ENCODE data around the gene MRPS18A. TPM values are rescaled to one million over a fixed set of nuclear protein-coding genes. Genes with fewer than 3 reads are reported as not detected.

The MRPS18A gene
- total and polyA plus RNA-seq, 2 donors (not counting 3 experiments of a cell fraction or from before 2014, with no cell fraction given): 39.8 to 83.8 TPM

DNA sequence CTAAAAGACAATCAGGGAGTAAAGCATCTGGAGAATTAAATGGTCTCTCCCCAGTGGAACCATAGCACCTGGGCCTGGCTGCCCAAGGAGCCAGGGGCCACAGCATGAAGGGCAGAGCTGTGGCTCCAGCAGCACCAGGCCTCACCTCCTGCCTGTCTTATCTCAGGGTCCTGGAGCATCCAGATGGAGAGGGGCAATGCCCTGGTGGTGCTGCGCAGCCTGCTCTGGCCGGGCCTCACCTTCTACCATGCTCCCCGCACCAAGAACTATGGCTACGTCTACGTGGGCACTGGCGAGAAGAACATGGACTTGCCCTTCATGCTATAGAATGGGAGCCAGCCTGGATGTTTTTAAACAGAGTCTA is 17.0 kb downstream of the MRPS18A start:
- no peak overlapping the region for H3K4me2 ChIP-seq (ENCODE audit: insufficient read depth, low read length)
- H3K9me3 ChIP-seq (replicated peaks; ENCODE audit: control insufficient read depth, insufficient read depth, low read length): no peaks in the 10 kb centered on the region
- no peak overlapping the region for H2AFZ ChIP-seq (ENCODE audit: low read depth, low read length)
- no TSS peak for BruUV-seq (replicated peaks)
- TF ChIP-seq POLR2A (IDR thresholded peaks at IDR 0.05; ENCODE audit: low read depth, low read length): no peak
- no peak for TF ChIP-seq MYC (IDR thresholded peaks at IDR 0.05; ENCODE audit: low read depth, low read length)
- no peak for TF ChIP-seq JUN (IDR thresholded peaks at IDR 0.05; ENCODE audit: borderline replicate concordance, insufficient read depth, insufficient read length, low read depth)
- no peak for TF ChIP-seq FOS (IDR thresholded peaks at IDR 0.05; ENCODE audit: borderline replicate concordance, insufficient read depth, low read length)
- TF ChIP-seq, protein P1, sequence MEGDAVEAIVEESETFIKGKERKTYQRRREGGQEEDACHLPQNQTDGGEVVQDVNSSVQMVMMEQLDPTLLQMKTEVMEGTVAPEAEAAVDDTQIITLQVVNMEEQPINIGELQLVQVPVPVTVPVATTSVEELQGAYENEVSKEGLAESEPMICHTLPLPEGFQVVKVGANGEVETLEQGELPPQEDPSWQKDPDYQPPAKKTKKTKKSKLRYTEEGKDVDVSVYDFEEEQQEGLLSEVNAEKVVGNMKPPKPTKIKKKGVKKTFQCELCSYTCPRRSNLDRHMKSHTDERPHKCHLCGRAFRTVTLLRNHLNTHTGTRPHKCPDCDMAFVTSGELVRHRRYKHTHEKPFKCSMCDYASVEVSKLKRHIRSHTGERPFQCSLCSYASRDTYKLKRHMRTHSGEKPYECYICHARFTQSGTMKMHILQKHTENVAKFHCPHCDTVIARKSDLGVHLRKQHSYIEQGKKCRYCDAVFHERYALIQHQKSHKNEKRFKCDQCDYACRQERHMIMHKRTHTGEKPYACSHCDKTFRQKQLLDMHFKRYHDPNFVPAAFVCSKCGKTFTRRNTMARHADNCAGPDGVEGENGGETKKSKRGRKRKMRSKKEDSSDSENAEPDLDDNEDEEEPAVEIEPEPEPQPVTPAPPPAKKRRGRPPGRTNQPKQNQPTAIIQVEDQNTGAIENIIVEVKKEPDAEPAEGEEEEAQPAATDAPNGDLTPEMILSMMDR (IDR thresholded peaks at IDR 0.05; ENCODE audit: extremely low read depth in 1 of 2, insufficient read depth in 1 of 2, low read depth in 1 of 2, low read length in 2 of 2): no peak
- no peak for TF ChIP-seq GATA2 (IDR thresholded peaks at IDR 0.05; ENCODE audit: insufficient read depth, insufficient read length, low read depth, low read length)
- no peak for TF ChIP-seq POLR2AphosphoS5 (IDR thresholded peaks at IDR 0.05; ENCODE audit: insufficient read depth, low read depth, low read length)
- TF ChIP-seq EZH2 (IDR thresholded peaks at IDR 0.05; ENCODE audit: borderline replicate concordance, low read depth, low read length, severe bottlenecking): no peak
- TF ChIP-seq MAX (IDR thresholded peaks at IDR 0.05; ENCODE audit: insufficient read depth, insufficient read length): no peak
- H3K4me3 ChIP-seq (replicated peaks in 1 of 3; ENCODE audit: insufficient read depth in 1 of 3, low read depth in 1 of 3, low read length in 3 of 3): no peak overlapping the region
- no peaks in the 10 kb centered on the region for H3K27me3 ChIP-seq (ENCODE audit: control insufficient read depth in 2 of 2, insufficient read depth in 2 of 2, low read length in 2 of 2)
- H4K20me1 ChIP-seq (replicated peaks; ENCODE audit: control insufficient read depth, extremely low read depth, insufficient read depth, low read length): no peaks in the 10 kb centered on the region
- H3K79me2 ChIP-seq (ENCODE audit: control insufficient read depth, insufficient read depth, low read length): no peaks in the 10 kb centered on the region
- no peaks in the 10 kb centered on the region for H3K9me1 ChIP-seq (replicated peaks; ENCODE audit: control insufficient read depth, extremely low read depth, insufficient read depth, low read length)
- no peak for FAIRE-seq
- intact Hi-C loops (cut with micrococcal nuclease) (no loop called here), dilution Hi-C loops (cut with MboI; ENCODE audit: extremely low pct_ligation_motif_present, low sequenced_read_pairs) (no loop called here)
- no peak for DNase-seq (ENCODE audit: low read depth, low spot score)
- ChIA-PET POLR2A (interaction anchor here (1.1 kb wide), 1 partner anchor 100 kb away, joined by 3 read pairs; the partner anchor contains the start of gene VEGFA), CTCF (interaction anchor here (0.8 to 7.1 kb wide), 8 partner anchors 10 to 409 kb away, joined by 3 to 177 read pairs (median 4); no protein-coding TSS in a partner anchor)
- H3K36me3 ChIP-seq (ENCODE audit: control insufficient read depth in 2 of 2, extremely low read depth in 1 of 2, insufficient read depth in 2 of 2, low read length in 2 of 2): peaks cover 2 to 32% of the 10 kb centered on the region in 2 experiments
- no peak overlapping the region for H3K9ac ChIP-seq (replicated peaks; ENCODE audit: extremely low read depth, insufficient read depth, low read length)
- H3K27ac ChIP-seq (ENCODE audit: insufficient read depth, low read depth, low read length): no peak overlapping the region
- peaks cover 5% of the 10 kb centered on the region for H3K4me1 ChIP-seq (ENCODE audit: control insufficient read depth, extremely low read depth, insufficient read depth, low read length)
